SU-DHL-6 (cell line): Measurements from ENCODE around the gene ZFHX3.

Experiments
- H2AFZ ChIP-seq: fragments of 200-600 bp; sonication (generic); 2 replicates; pipeline ENCODE4 v1.6.1; 2014; ENCODE audit warnings: low read depth, mild to moderate bottlenecking, moderate library complexity, mixed read lengths, antibody characterized with exemption, low read length; ENCODE audit not compliant: severe bottlenecking
- H3F3A ChIP-seq: fragments of 200-600 bp; shearing (Covaris generic); 2 replicates; pipeline ENCODE4 v1.6.0; 2016; ENCODE audit warnings: antibody characterized with exemption, mild to moderate bottlenecking; ENCODE audit not compliant: insufficient read depth
- H3K27ac ChIP-seq: fragments of 200-600 bp; sonication (generic); 2 replicates; pipeline ENCODE4 v1.5.1; 2016; ENCODE audit warnings: low read depth, mild to moderate bottlenecking, low read length, moderate library complexity, mixed read lengths
- H3K27me3 ChIP-seq: fragments of 200-600 bp; sonication (generic), shearing (Covaris generic); 2 replicates; pipeline ENCODE4 v1.6.0; 2014; ENCODE audit warnings: mild to moderate bottlenecking, low read length
- H3K36me3 ChIP-seq: fragments of 200-600 bp; sonication (generic); 2 replicates; pipeline ENCODE4 v1.6.1; 2014; ENCODE audit warnings: mild to moderate bottlenecking, low read length, mixed read lengths
- H3K4me2 ChIP-seq: fragments of 300-600, 200-600 bp; shearing (Covaris generic), sonication (generic); 2 replicates; pipeline ENCODE4 v1.6.0; 2014; ENCODE audit warnings: low read length, low read depth, mild to moderate bottlenecking; ENCODE audit not compliant: poor library complexity, severe bottlenecking
- H3K4me3 ChIP-seq: fragments of 200-600 bp; sonication (generic); 2 replicates; pipeline ENCODE4 v1.5.1; 2014; ENCODE audit warnings: antibody characterized with exemption, low read length, mild to moderate bottlenecking, mixed read lengths; ENCODE audit not compliant: insufficient read depth, poor library complexity, severe bottlenecking
- H3K79me2 ChIP-seq: fragments of 200-600 bp; sonication (generic); 2 replicates; pipeline ENCODE4 v1.6.1; 2014; ENCODE audit warnings: mild to moderate bottlenecking, low read length, moderate library complexity; ENCODE audit not compliant: insufficient read depth
- H3K9ac ChIP-seq: fragments of 200-600 bp; sonication (generic); 2 replicates; pipeline ENCODE4 v1.7.0; 2014; ENCODE audit warnings: mild to moderate bottlenecking, low read length
- H3K9me2 ChIP-seq: fragments of 200-600 bp; sonication (generic); replicated peaks from 2 replicates; pipeline ENCODE4 v1.6.1; 2014; ENCODE audit warnings: low read length; ENCODE audit not compliant: insufficient read depth
- H3K9me3 ChIP-seq: fragments of 200-600 bp; sonication (generic); 2 replicates; pipeline ENCODE4 v1.6.1; 2014; ENCODE audit warnings: low read length, mixed read lengths; ENCODE audit not compliant: insufficient read depth
- H4K20me1 ChIP-seq: fragments of 200-600 bp; sonication (generic); 2 replicates; pipeline ENCODE4 v1.6.1; 2014; ENCODE audit warnings: low read depth, mild to moderate bottlenecking, antibody characterized with exemption, low read length, moderate library complexity, mixed read lengths
- CTCF ChIP-seq: fragments of 200-600 bp; sonication (generic); IDR thresholded peaks from one replicate; pipeline ENCODE4 v1.5.1; 2017; ENCODE audit warnings: antibody characterized with exemption, mild to moderate bottlenecking, low read length, moderate library complexity; ENCODE audit not compliant: insufficient read depth, poor library complexity, severe bottlenecking
- EZH2phosphoT487 ChIP-seq: fragments of 200-600 bp; sonication (generic), shearing (Covaris generic); conservative IDR thresholded peaks from 2 replicates; pipeline ENCODE4 v1.6.1; 2018; ENCODE audit warnings: mild to moderate bottlenecking, antibody characterized with exemption, low read length, moderate library complexity, mixed read lengths

The ZFHX3 gene

GRCh38 chr16:72751076-72751475 is 296.9 kb downstream of the ZFHX3 start:
- Histone ChIP-seq H3K9me3 (no peaks in the 10 kb centered on the region), H3K4me3 (no peak overlapping the region), H2AFZ (no peak overlapping the region), H3K36me3 (no peaks in the 10 kb centered on the region), H3K27me3 (no peaks in the 10 kb centered on the region), H3K27ac (no peak overlapping the region), H3F3A (no peaks in the 10 kb centered on the region), H3K79me2 (no peaks in the 10 kb centered on the region), H3K9ac (no peak overlapping the region), H4K20me1 (no peaks in the 10 kb centered on the region), H3K4me2 (no peak overlapping the region), H3K9me2 (no peaks in the 10 kb centered on the region)
- TF ChIP-seq CTCF (no peak), EZH2phosphoT487 (no peak)

GRCh38 chr16:72749091-72749490 is 298.8 kb downstream of the ZFHX3 start:
- H3K27ac ChIP-seq = no peak overlapping the region
- no peaks in the 10 kb centered on the region for H3F3A ChIP-seq
- no peak for TF ChIP-seq CTCF
- H3K9me2 ChIP-seq = no peaks in the 10 kb centered on the region
- H3K79me2 ChIP-seq = no peaks in the 10 kb centered on the region
- H3K9me3 ChIP-seq = no peaks in the 10 kb centered on the region
- no peaks in the 10 kb centered on the region for H3K27me3 ChIP-seq
- H3K4me3 ChIP-seq = no peak overlapping the region
- H3K36me3 ChIP-seq = no peaks in the 10 kb centered on the region
- H4K20me1 ChIP-seq = no peaks in the 10 kb centered on the region
- H2AFZ ChIP-seq = no peak overlapping the region
- no peak overlapping the region for H3K9ac ChIP-seq
- H3K4me2 ChIP-seq = no peak overlapping the region

- TF ChIP-seq EZH2phosphoT487 (no peak), CTCF (no peak)
- Histone ChIP-seq H3K9me2 (no peaks in the 10 kb centered on the region), H3K79me2 (no peaks in the 10 kb centered on the region), H3K4me2 (no peak overlapping the region), H3F3A (no peaks in the 10 kb centered on the region), H3K9ac (no peak overlapping the region), H3K4me3 (no peak overlapping the region), H3K36me3 (no peaks in the 10 kb centered on the region), H3K27ac (no peak overlapping the region), H3K9me3 (no peaks in the 10 kb centered on the region; the same call in 1 of the 2 replicates), H4K20me1 (no peaks in the 10 kb centered on the region), H3K27me3 (no peaks in the 10 kb centered on the region), H2AFZ (no peak overlapping the region)
These were observed 303.7 kb downstream of the ZFHX3 start for GRCh38 chr16:72744076-72744793.
